T-helper 1 cell treated with Interleukin-12 subunit alpha and Interleukin-12 subunit beta and Interleukin-4 antibody, amounts not matched to agents 30 μg/mL and 1 μg/mL, for 36 hours (primary cell): Measurements from ENCODE around the gene CATSPERD.

ENCODE experiments used
- H3K27ac Mint-ChIP-seq: one replicate; pipeline ENCODE4 v1.8.0; 2021; ENCODE audit warnings: mild to moderate bottlenecking, mixed read lengths
- H3K27me3 Mint-ChIP-seq: one replicate; pipeline ENCODE4 v1.8.0; 2021; ENCODE audit warnings: low read depth, mixed read lengths
- H3K36me3 Mint-ChIP-seq: one replicate; pipeline ENCODE4 v1.8.0; 2021; ENCODE audit warnings: low read depth, mixed read lengths
- H3K4me1 Mint-ChIP-seq: one replicate; pipeline ENCODE4 v1.8.0; 2021; ENCODE audit warnings: low read depth, mixed read lengths
- H3K4me3 Mint-ChIP-seq: one replicate; pipeline ENCODE4 v1.8.0; 2021; ENCODE audit warnings: mild to moderate bottlenecking, moderate library complexity, mixed read lengths
- H3K9me3 Mint-ChIP-seq: one replicate; pipeline ENCODE4 v1.8.0; 2021; ENCODE audit warnings: mixed read lengths

The CATSPERD gene

GRCh38 chr19:5804516-5805461 is 84.4 kb downstream of the CATSPERD start, which contains the start of gene NRTN:
TSS of gene NRTN (plus strand) at chr19:5805067. CDS start at chr19:5824166, 19,099 bp downstream.
- H3K4me3 Mint-ChIP-seq = peak within 1 kb of the TSS; percentile 73
- H3K36me3 Mint-ChIP-seq = no peaks in the 10 kb centered on the region
- peaks cover 18% of the 10 kb centered on the region for H3K4me1 Mint-ChIP-seq
- H3K9me3 Mint-ChIP-seq = no peaks in the 10 kb centered on the region
- peak within 1 kb of the TSS; percentile 79 for H3K27ac Mint-ChIP-seq
- peaks cover 36% of the 10 kb centered on the region for H3K27me3 Mint-ChIP-seq

GRCh38 chr19:5805462-5806132 is 85.2 kb downstream of the CATSPERD start:
- Mint-ChIP-seq H3K9me3 (no peaks in the 10 kb centered on the region), H3K27ac (no peak overlapping the region), H3K4me1 (peaks cover 18% of the 10 kb centered on the region), H3K27me3 (peaks cover 36% of the 10 kb centered on the region), H3K4me3 (no peak overlapping the region), H3K36me3 (no peaks in the 10 kb centered on the region)

GRCh38 chr19:5806133-5806489 is 85.7 kb downstream of the CATSPERD start:
- Mint-ChIP-seq H3K4me3 (no peak overlapping the region), H3K27me3 (peaks cover 36% of the 10 kb centered on the region), H3K4me1 (peaks cover 18% of the 10 kb centered on the region), H3K27ac (no peak overlapping the region), H3K9me3 (no peaks in the 10 kb centered on the region), H3K36me3 (no peaks in the 10 kb centered on the region)

- no peak overlapping the region for H3K4me3 Mint-ChIP-seq
- H3K36me3 Mint-ChIP-seq = no peaks in the 10 kb centered on the region
- H3K4me1 Mint-ChIP-seq = peaks cover 16% of the 10 kb centered on the region
- H3K27ac Mint-ChIP-seq = no peak overlapping the region
- H3K27me3 Mint-ChIP-seq = peaks cover 33% of the 10 kb centered on the region
- H3K9me3 Mint-ChIP-seq = no peaks in the 10 kb centered on the region
Observed at GRCh38 chr19:5806905-5807304, 86.5 kb downstream of the CATSPERD start.

- Mint-ChIP-seq H3K27ac (no peak overlapping the region), H3K36me3 (no peaks in the 10 kb centered on the region), H3K4me1 (peaks cover 10% of the 10 kb centered on the region), H3K4me3 (no peak overlapping the region), H3K9me3 (no peaks in the 10 kb centered on the region), H3K27me3 (peaks cover 27% of the 10 kb centered on the region)
Observed at GRCh38 chr19:5808120-5808816, 87.8 kb downstream of the CATSPERD start.

GRCh38 chr19:5809053-5809452 is 88.6 kb downstream of the CATSPERD start:
- no peak overlapping the region for H3K4me3 Mint-ChIP-seq
- H3K4me1 Mint-ChIP-seq = peaks cover 5% of the 10 kb centered on the region
- H3K9me3 Mint-ChIP-seq = no peaks in the 10 kb centered on the region
- no peak overlapping the region for H3K27ac Mint-ChIP-seq
- peaks cover 25% of the 10 kb centered on the region for H3K27me3 Mint-ChIP-seq
- H3K36me3 Mint-ChIP-seq = no peaks in the 10 kb centered on the region

GRCh38 chr19:5809469-5809868 is 89.0 kb downstream of the CATSPERD start:
- Mint-ChIP-seq H3K4me1 (peaks cover under 1% of the 10 kb centered on the region), H3K27ac (no peak overlapping the region), H3K9me3 (no peaks in the 10 kb centered on the region), H3K4me3 (no peak overlapping the region), H3K36me3 (no peaks in the 10 kb centered on the region), H3K27me3 (peaks cover 21% of the 10 kb centered on the region)

GRCh38 chr19:5811117-5811516 is 90.7 kb downstream of the CATSPERD start:
- Mint-ChIP-seq H3K36me3 (no peaks in the 10 kb centered on the region), H3K4me1 (no peaks in the 10 kb centered on the region), H3K27ac (no peak overlapping the region), H3K27me3 (peaks cover 16% of the 10 kb centered on the region), H3K9me3 (no peaks in the 10 kb centered on the region), H3K4me3 (no peak overlapping the region)

- Mint-ChIP-seq H3K9me3 (no peaks in the 10 kb centered on the region), H3K36me3 (no peaks in the 10 kb centered on the region), H3K27ac (no peak overlapping the region), H3K4me3 (no peak overlapping the region), H3K4me1 (no peaks in the 10 kb centered on the region), H3K27me3 (no peaks in the 10 kb centered on the region)
Observed at GRCh38 chr19:5814123-5814851, 93.8 kb downstream of the CATSPERD start.

GRCh38 chr19:5814852-5815246 is 94.4 kb downstream of the CATSPERD start:
- no peaks in the 10 kb centered on the region for H3K4me1 Mint-ChIP-seq
- no peaks in the 10 kb centered on the region for H3K27me3 Mint-ChIP-seq
- H3K27ac Mint-ChIP-seq = no peak overlapping the region
- no peak overlapping the region for H3K4me3 Mint-ChIP-seq
- H3K36me3 Mint-ChIP-seq = no peaks in the 10 kb centered on the region
- H3K9me3 Mint-ChIP-seq = no peaks in the 10 kb centered on the region

- no peaks in the 10 kb centered on the region for H3K4me1 Mint-ChIP-seq
- H3K9me3 Mint-ChIP-seq = no peaks in the 10 kb centered on the region
- H3K27me3 Mint-ChIP-seq = no peaks in the 10 kb centered on the region
- no peak overlapping the region for H3K4me3 Mint-ChIP-seq
- H3K36me3 Mint-ChIP-seq = no peaks in the 10 kb centered on the region
- H3K27ac Mint-ChIP-seq = no peak overlapping the region
Observed at GRCh38 chr19:5817218-5817617, 96.8 kb downstream of the CATSPERD start.

- no peak overlapping the region for H3K27ac Mint-ChIP-seq
- H3K4me1 Mint-ChIP-seq = no peaks in the 10 kb centered on the region
- H3K36me3 Mint-ChIP-seq = no peaks in the 10 kb centered on the region
- no peaks in the 10 kb centered on the region for H3K9me3 Mint-ChIP-seq
- H3K4me3 Mint-ChIP-seq = no peak overlapping the region
- H3K27me3 Mint-ChIP-seq = no peaks in the 10 kb centered on the region
Observed at GRCh38 chr19:5818594-5818993, 98.2 kb downstream of the CATSPERD start.

- H3K4me3 Mint-ChIP-seq = no peak overlapping the region
- H3K27ac Mint-ChIP-seq = no peak overlapping the region
Observed at GRCh38 chr19:5820785-5821184, 100.3 kb downstream of the CATSPERD start.

GRCh38 chr19:5821521-5822180 is 101.2 kb downstream of the CATSPERD start:
- no peaks in the 10 kb centered on the region for H3K4me1 Mint-ChIP-seq
- no peaks in the 10 kb centered on the region for H3K27me3 Mint-ChIP-seq
- H3K9me3 Mint-ChIP-seq = no peaks in the 10 kb centered on the region
- H3K27ac Mint-ChIP-seq = no peak overlapping the region
- H3K36me3 Mint-ChIP-seq = no peaks in the 10 kb centered on the region
- no peak overlapping the region for H3K4me3 Mint-ChIP-seq

More at GRCh38 chr19:5820785-5821184, 100.3 kb downstream of the CATSPERD start:
- Mint-ChIP-seq H3K27me3 (no peaks in the 10 kb centered on the region), H3K9me3 (no peaks in the 10 kb centered on the region), H3K36me3 (no peaks in the 10 kb centered on the region), H3K4me1 (no peaks in the 10 kb centered on the region)
